GOT3 (cell line): ENCODE results near the gene PRKCH.

Source experiments
- DNase-seq: peaks from one replicate; lab custom pipeline; 2025; ENCODE audit warnings: mixed read lengths; lab: John Stamatoyannopoulos, UW

Gene PRKCH

GRCh38 chr14:61337893-61338292 lies 16.5 kb downstream of the PRKCH start:
- DNase-seq = no peak

GRCh38 chr14:61338457-61338856 lies 17.1 kb downstream of the PRKCH start:
- no peak for DNase-seq

DNA sequence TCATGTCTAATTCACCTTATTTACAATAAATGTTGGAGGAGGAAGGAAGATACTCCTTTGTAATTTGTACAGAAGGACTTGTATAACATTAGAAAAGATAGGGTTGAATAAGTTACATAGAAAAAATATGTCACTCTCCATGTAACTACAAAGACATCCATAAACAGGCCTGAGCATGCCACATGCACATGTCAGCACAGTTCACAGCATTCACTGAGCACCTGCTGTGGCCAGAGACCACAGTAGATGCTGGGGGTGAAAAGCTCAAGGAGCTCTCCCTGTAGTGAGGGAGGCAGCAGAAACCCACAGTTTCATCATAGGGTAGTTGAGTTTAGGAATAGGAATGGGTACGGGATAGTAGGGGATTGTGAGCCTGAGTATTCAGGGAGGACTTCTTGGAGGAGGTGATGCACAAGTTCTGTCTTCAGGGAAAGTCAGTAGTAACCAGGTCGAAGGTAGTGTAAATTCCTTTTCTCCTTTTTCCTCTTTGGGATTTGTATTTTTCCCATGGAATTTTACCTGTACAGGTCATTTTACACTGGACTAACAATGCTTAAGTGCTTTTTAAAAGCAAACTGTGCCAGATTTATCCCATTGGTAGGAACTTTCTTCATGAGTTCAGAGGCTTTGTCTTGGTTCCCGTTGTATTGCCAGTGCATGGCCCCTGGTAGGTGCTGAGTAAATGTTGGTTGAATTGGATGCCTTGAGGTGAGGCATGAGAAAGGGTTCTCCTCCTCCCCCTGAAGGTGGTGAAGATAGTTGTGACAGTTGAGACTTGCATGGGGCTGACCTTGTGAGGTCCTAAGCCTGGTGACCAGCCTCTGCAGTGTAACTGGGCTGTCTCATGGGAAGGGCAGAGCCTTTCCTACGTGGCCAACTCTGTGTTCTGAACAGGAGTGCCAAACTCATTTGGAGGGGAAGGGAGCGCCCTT lies 20.2 kb downstream of the PRKCH start:
- DNase-seq = no peak

DNA sequence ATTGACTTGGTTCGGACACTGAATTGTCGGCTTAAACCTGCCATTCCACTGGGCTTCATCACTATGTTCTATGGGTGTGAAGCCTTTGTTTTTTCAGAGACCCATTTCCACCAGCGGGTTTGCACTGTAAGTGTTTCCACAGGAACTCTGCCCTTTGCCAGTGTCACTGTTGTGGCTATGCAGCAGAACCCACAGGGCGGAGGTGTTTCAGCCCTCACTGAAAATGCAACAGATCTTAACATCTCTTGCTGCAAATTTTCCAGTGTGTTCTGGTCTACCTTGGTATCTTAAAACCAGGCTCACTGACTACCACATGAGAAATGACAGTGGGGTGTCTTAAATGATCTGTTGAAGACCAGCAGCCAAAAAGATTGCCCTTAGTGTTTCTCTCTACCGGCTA lies 21.1 kb downstream of the PRKCH start:
- no peak for DNase-seq

- no peak for DNase-seq
Observed at GRCh38 chr14:61342932-61343331, 21.6 kb downstream of the PRKCH start.

- DNase-seq = no peak
Observed at GRCh38 chr14:61343471-61343870, 22.1 kb downstream of the PRKCH start.

GRCh38 chr14:61343991-61344405 lies 22.6 kb downstream of the PRKCH start:
- no peak for DNase-seq

DNA sequence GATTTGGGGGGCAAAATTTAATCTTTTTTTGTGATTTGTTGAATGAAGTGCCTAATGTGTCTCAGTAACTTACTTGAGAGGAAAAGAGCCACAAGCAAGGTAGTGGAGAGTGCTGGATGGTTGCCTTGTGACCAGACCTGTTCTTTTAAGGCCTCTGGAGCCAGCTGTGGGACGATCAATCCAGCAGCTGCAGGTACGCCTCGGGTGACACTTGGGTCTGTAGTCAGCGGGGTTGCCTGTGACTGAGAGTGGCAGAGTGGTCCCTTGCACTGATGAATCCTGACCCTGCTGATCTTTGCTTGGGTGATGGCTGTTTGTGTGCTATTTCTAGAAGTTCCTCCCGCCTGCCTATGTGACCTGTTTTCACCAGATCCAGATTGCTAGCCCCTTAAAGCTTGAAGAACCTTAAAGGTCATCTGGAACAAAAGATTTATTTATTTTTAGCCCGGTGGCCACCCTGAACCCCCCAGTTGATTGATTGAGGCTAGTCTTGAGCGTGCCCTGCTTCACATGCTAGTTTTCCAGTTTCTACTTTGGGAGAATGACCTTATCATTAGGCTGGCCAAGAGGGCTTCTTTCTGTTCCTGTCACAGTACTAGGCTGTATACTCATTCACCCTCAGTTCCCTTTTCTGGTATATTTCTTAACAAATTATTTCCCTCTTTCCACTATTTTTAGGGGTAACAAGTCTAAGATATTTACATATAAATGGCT lies 23.2 kb downstream of the PRKCH start:
- no peak for DNase-seq

- DNase-seq = no peak
Observed at GRCh38 chr14:61345151-61345482, 23.7 kb downstream of the PRKCH start.

GRCh38 chr14:61346221-61346620 lies 24.8 kb downstream of the PRKCH start:
- DNase-seq = no peak

DNA sequence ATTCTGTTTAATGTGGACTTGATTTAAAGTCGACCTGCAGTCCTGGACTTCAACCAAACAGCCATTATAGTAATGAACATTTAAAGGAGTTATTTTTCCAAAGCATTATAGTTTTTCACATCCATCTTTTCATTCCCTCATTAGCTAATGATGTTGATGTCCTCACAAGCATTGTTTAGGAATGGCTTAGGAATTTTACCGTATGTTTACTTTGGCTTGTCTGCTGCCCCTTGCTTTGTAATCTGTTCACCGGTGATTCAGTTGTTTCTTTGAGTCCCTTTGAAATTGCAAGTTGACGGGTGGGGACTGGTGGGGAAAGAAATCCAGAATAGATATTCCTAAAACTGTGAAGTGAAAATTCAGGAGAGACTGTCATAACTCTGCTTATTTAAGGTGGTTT lies 25.4 kb downstream of the PRKCH start:
- no peak for DNase-seq

DNA sequence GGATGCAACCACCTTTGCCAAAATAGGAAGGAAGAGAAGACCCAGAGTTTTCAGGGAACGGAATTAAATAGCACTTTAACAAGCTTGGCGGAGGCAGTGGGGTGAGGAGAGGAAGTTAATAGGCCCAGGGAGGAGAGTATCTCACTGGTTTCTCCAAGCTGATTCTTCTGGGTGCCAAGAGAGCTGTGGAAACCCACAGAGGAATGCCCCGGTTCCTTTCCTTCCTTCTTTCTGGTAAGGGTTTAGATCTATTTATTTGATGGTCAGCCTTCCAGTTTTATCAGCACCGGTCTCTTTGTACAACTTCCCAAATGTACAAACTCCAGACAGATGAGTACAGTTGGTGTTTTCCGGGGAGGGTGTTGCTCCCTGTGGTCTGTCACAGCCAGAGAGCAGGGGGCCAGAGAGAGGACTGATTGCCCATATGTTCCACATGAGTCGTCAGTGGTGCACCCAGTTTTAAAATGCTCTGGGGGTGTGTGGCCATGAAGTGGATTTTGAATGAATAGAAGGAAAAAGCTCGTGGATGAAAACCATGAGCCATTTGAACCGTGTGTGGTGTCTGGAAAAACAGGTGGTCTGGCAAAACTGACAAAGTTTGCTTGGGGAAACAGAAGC lies 26.6 kb downstream of the PRKCH start:
- no peak for DNase-seq

- no peak for DNase-seq
Observed at GRCh38 chr14:61350427-61351270, 29.3 kb downstream of the PRKCH start.

DNA sequence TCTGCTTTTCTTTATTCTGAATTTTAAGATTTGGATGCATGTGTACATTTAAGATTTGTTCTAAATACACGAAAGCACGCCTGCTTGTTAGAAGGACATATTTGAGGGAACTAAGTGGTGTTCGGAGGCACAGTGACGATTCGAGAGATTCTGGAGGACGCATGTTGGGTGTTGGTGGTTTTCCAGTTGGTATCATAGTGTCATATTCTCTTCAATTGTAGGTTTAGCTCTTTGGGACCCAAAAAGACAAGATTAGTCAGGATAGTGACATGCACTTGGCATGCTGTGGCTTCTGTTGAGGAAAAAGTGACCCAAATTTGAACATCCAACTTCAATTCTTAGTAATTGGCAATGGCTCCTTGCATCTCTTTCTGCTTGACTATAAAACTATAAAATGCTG lies 30.1 kb downstream of the PRKCH start:
- DNase-seq = no peak

DNA sequence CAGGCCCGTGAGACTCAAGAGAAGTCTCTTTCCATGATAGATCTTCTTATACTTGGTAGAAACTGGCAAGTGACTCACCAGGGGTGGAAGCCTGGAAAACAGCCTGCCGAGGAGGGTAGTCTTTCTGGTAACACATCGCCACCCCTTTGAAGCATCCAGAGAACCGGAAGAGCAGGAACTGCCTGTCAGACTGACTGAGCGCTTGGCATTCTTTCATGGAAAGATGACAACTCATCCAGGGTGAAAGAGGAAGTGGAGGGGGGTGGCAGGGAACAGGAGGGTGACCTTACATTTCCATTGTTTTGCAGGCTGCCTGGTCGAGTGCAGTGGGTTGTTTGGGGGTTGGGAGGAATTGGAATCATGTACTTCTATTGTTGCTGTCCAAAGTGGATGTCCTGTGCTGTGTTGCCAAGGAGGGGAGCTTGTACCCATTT lies 34.5 kb downstream of the PRKCH start:
- peak; percentile 2 for DNase-seq

DNA sequence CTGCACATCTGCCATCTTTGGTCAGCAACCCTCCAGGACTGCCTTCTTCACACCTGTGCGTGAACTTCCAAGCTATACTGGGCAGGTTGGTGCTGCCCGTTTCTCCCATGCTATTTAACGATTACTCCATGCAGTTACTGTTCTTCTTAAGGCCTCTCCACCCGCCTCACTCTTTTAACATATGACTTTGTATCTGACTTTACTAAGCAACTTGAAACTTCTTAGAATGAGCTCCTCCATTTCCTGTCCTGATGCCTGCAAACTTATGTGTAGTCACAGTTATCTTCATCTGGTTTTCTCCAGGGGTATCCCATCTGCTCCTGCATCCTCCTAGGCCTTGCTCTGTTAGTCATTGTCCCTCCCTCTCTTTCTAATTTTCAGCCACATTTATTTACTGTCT lies 35.7 kb downstream of the PRKCH start:
- no peak for DNase-seq

DNA sequence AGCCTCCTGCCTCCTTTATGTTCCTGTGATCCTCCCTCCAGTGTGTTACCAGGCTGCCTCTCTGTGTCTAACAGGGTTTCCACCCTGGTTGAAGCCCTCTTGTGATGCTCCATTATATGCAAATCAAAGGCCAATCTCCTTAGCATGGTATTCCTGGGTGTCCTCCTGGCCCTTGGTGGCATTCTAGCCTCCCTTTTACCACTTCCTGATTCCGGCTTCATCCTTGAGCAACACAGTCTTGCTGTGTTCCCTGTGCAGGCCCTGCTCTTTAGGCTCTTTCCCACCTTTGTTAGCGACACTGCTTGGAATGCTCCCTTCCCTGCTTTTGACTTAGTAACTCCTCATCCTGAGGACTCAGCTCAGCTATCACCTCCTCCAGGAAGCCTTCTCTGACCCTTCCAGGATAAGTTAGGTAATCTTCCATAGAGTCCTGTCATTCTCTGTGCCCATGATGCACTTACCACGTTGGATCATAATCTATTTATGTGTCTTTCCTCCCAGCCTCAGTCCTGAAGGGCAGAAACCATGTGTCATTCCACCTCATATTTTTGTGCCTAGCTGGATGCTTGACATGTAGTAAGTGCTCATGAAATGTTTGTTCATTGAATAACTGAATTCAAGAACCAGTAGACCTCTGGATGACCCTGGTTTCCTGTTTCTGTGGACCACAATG lies 37.3 kb downstream of the PRKCH start:
- no peak for DNase-seq

DNA sequence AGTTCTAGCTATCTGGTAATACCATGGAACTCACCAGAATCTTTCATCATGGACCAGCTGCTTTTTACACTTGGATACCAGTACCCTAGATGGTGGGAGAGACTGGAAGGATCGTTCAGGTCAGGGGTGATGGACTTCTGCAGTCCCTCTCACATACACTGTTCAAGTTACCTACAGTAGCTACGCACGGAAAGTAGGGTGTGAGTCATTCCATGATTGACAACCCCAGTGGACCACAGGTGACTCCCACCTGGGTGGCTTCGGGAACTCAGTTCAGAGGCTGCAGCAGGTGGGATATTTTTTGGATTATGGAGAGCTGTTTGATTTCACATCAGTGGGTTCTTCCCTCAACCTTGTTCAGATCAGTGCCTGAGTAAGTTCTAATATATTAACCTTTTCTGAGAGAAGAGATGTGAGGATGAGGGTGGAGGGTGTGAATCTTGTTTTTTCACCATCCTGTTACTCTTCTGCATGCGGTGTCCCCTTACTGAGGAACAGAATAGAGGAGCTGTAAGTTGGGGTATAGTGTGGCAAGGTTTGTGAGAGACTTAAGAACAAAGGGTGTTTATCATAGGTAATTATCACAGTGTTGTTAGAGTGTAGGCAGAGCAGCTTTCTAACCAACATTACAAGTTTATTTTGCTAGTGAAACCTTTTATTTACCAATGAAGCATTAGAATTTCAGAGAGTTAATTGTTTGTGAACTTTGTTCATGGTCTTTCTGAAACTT lies 39.6 kb downstream of the PRKCH start:
- DNase-seq = no peak

GRCh38 chr14:61362072-61362750 lies 40.8 kb downstream of the PRKCH start:
- DNase-seq = no peak

- DNase-seq = no peak
Observed at GRCh38 chr14:61364243-61364642, 42.9 kb downstream of the PRKCH start.
